ENCODE data around the gene RBKS.
"Not testable (repeated sequence)": the region's sequence is repeated elsewhere in the genome, so short reads cannot be mapped to it uniquely, and the experiment has no call there.

RBKS gene

GRCh38 chr2:27796791-27797765 is 93.1 kb downstream of the RBKS start:
- no peak for DNase-seq

DNA sequence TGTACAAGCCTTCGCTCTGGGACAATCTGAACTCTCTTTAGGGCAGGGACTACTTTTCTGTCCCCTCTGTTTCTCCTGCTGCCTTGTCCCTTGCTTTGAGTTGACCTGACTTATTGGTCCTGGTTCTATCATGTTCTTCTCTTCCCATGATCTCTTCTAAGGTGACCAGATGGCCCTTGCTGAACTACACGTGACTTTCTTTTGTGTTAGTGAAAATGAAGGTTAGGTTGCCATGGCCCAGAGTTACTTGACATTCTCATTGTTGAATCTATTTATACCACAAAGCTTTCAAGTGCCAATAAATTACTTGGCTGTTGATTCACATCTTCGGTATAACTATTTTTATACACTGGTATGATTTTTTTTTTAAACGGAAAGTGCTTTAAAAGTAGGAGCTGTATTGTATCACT is 94.3 kb downstream of the RBKS start:
- no peak for DNase-seq

- no peak for DNase-seq
Measured at GRCh38 chr2:27795093-27795834, 94.9 kb downstream of the RBKS start.

- no peak for DNase-seq
Measured at GRCh38 chr2:27792759-27793158, 97.4 kb downstream of the RBKS start.

DNA sequence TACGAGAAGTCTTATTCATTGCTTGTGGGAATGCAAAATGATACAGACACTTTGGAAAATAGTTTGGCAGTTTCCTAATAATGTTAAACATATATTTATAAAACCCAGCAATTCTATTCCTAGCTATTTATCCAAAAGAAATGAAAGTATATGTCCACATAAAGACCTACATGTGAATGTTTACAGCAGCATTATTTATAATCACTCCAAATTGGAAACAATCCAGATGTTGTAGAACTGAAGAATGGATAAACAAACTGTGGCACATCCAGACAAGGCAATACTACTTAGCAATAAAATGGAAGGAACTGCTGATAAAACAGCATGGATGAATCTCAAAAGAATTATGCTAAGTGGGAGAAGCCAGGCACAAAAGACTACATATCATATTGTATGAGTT is 99.4 kb downstream of the RBKS start:
- no peak for DNase-seq

DNA sequence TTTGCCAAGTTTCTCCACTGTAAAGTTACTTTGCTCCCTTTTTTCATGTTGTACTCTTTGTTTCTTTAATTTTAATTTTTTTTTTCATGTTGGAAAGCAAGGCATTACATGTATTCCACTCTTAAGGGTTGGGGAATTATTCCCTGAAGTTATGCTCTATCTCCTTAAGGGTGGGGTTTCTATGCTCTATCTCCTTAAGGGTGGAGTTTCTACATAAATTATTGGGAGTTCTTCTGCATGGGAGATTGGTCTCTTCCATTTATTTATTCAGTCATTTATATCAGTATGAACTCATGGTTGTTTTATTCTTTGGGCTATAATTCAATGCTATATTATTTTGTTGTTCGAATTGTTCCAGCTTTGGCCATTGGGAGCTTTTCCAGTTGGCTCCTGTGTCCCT is 107.5 kb downstream of the RBKS start:
- DNase-seq: no peak

DNA sequence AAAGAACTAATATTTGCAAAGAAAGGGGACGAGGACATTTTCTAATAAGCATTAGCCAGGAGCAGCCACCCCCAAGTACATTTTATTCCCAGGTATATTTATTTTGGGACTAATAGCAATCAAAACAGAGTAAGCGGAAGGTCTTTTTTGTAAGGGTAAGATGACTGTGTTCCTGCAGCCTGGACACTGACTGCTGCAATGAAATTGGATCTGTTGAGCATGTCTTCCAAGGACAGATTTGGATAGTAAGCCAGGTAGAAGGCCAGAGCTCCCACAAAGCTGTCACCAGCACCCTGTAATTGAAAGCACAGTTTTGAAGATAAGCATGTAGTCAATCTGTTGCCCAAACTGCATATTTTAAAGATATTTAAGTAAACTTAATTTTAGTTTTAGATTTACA is 108.7 kb downstream of the RBKS start:
- no peak for DNase-seq

GRCh38 chr2:27779417-27780055 is 110.7 kb downstream of the RBKS start:
- no peak for DNase-seq

- DNase-seq: no peak
Measured at GRCh38 chr2:27776696-27777095, 113.5 kb downstream of the RBKS start.

- DNase-seq: no peak
Measured at GRCh38 chr2:27776097-27776496, 114.1 kb downstream of the RBKS start.

- DNase-seq: no peak
Measured at GRCh38 chr2:27773959-27774358, 116.2 kb downstream of the RBKS start.

GRCh38 chr2:27772804-27773203 is 117.4 kb downstream of the RBKS start:
- DNase-seq: no peak

- DNase-seq: peak; percentile 81
Measured at GRCh38 chr2:27771548-27772335, 118.4 kb downstream of the RBKS start, which contains the start of gene MRPL33. Gene MRPL33 (plus strand): TSS chr2:27771719. CDS start chr2:27771778, 59 bp downstream.

GRCh38 chr2:27771202-27771547 is 119.0 kb downstream of the RBKS start:
- no peak for DNase-seq

DNA sequence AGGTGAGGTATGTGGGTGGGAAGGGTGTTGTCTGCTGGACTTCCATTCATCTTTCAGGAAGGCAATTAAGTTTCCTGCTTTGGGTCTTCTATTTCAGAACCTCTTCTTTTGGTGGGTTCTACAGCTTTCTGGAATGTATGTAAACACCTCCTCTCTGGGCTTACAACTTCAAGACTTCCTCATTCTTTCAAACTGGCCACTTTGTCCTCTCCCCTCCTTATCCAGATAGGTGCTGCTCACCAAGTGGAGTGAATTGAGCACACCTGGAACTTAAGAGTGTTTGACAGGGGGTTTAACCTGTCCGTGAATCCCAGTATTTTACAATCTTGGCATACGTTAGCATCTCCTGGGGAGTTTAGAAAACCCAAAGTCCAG is 123.9 kb downstream of the RBKS start:
- DNase-seq: no peak

- DNase-seq: no peak
Measured at GRCh38 chr2:27765621-27766286, 124.4 kb downstream of the RBKS start.

DNA sequence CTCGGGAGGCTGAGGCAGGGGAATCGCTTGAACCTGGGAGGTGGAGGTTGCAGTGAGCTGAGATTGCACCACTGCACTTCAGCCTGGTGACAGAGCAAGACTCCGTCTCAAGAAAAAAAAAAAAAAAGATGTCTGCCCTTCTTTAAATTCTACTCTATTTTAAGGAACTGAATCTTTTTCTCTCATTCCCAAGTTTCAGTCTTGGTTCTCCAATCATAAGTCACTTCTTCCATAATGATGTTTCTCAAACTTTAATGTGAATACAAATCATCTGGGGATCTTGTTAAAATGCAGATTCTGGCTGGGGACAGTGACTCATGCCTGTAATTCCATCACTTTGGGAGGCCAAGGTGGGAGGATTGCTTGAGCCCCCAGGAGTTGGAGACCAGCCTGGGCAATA is 125.7 kb downstream of the RBKS start:
- DNase-seq: not testable (repeated sequence)

- no peak for DNase-seq
Measured at GRCh38 chr2:27763907-27764267, 126.3 kb downstream of the RBKS start.

DNA sequence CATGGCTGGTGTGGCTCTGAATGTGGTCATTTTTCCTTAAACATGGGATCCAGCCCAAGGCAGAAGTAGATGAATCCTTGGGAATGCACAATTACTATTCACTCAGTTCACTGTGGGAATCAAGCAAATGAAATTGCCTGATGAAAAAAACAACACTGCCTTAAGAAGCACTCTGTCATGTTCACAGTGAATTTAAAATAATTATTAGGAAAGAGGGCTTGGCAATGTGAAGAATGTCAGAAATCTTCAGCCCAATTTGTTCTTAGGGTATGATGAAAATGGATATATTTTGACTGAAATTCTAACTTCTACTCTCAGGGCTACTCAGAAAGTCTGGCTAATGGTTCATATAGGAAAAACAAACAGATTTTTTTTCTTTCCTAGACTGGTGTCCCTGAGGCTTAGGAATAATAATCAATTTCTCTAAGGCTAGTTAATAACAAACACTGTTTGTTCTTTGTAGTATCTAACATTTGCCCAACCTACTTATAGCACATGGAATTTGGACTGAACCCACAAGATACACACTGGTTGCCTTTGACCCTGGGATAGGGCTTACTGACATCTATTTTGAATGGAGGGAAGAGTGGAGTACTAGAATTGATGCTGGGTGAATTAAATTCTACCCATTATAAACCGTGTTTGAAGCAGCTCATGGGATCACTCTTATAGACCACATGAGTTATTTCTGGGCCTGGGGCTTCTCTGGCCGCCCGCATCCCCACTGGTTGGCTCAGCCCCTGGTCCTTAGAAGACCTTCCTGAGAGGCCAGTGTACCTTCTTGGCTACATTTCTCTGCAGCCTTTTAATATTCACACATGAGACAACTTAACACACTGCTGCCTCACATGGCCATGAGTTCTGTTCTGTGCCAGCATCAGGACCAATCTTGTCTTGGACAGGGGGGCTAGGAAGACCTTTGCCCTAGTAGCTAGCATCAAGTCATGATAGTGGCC is 127.0 kb downstream of the RBKS start:
- no peak for DNase-seq

GRCh38 chr2:27756544-27757498 is 133.4 kb downstream of the RBKS start:
- no peak for DNase-seq

Data from NCI-H1092 treated with DMSO at 0.1 percent for 48 hours (cell line).